ENCODE results near the gene FKBP3.

Gene FKBP3

GRCh38 chr14:45135659-45136395 is 1.5 kb upstream of the FKBP3 start, which contains the start of gene FANCM:
TSS of gene FANCM (plus strand) at chr14:45135930. CDS start at chr14:45136032, 102 bp downstream.
- TF ChIP-seq TAF1 (IDR thresholded peaks at IDR 0.05; ENCODE audit: low read depth) (peak; percentile 87), YY1 (IDR thresholded peaks at IDR 0.05; ENCODE audit: low read depth) (no peak), EP300 (IDR thresholded peaks at IDR 0.05; ENCODE audit: borderline replicate concordance) (no peak), CEBPB (IDR thresholded peaks at IDR 0.05) (no peak), FOXM1 (IDR thresholded peaks at IDR 0.05; ENCODE audit: borderline replicate concordance, low read depth) (peak; percentile 41; the same call in 1 of the 2 replicates), USF1 (IDR thresholded peaks at IDR 0.05) (no peak), NFIC (IDR thresholded peaks at IDR 0.05) (no peak; the same call in 1 of the 2 replicates), CREB1 (IDR thresholded peaks at IDR 0.05; ENCODE audit: low read depth) (no peak), TCF12 (IDR thresholded peaks at IDR 0.05; ENCODE audit: low read depth) (0 out of 2 replicates have a peak, but pooled peaks have one; percentile 35)
- TF ChIP-seq, protein P1, sequence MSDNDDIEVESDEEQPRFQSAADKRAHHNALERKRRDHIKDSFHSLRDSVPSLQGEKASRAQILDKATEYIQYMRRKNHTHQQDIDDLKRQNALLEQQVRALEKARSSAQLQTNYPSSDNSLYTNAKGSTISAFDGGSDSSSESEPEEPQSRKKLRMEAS (IDR thresholded peaks at IDR 0.05) = peak; percentile 49; the same call in 1 of the 2 replicates

- no peak for TF ChIP-seq NFIC (IDR thresholded peaks at IDR 0.05)
- no peak for TF ChIP-seq TEAD4 (IDR thresholded peaks at IDR 0.05)
- TF ChIP-seq TAF1 (IDR thresholded peaks at IDR 0.05; ENCODE audit: low read depth) = no peak
- no peak for TF ChIP-seq TCF12 (IDR thresholded peaks at IDR 0.05; ENCODE audit: low read depth)
- TF ChIP-seq CREB1 (IDR thresholded peaks at IDR 0.05; ENCODE audit: low read depth) = no peak
- TF ChIP-seq ZBTB7A (IDR thresholded peaks at IDR 0.05; ENCODE audit: low read depth) = no peak
- TF ChIP-seq, protein P1 (IDR thresholded peaks at IDR 0.05) = no peak
- TF ChIP-seq EGR1 (IDR thresholded peaks at IDR 0.05) = no peak
- no peak for TF ChIP-seq EP300 (IDR thresholded peaks at IDR 0.05; ENCODE audit: borderline replicate concordance)
These were observed 875 bp upstream of the FKBP3 start for GRCh38 chr14:45135156-45135555.

- no peak for TF ChIP-seq EP300 (IDR thresholded peaks at IDR 0.05; ENCODE audit: borderline replicate concordance)
- no peak for TF ChIP-seq TEAD4 (IDR thresholded peaks at IDR 0.05)
- TF ChIP-seq ZBTB7A (IDR thresholded peaks at IDR 0.05; ENCODE audit: low read depth) = no peak
- no peak for TF ChIP-seq CREB1 (IDR thresholded peaks at IDR 0.05; ENCODE audit: low read depth)
- TF ChIP-seq, protein P2, sequence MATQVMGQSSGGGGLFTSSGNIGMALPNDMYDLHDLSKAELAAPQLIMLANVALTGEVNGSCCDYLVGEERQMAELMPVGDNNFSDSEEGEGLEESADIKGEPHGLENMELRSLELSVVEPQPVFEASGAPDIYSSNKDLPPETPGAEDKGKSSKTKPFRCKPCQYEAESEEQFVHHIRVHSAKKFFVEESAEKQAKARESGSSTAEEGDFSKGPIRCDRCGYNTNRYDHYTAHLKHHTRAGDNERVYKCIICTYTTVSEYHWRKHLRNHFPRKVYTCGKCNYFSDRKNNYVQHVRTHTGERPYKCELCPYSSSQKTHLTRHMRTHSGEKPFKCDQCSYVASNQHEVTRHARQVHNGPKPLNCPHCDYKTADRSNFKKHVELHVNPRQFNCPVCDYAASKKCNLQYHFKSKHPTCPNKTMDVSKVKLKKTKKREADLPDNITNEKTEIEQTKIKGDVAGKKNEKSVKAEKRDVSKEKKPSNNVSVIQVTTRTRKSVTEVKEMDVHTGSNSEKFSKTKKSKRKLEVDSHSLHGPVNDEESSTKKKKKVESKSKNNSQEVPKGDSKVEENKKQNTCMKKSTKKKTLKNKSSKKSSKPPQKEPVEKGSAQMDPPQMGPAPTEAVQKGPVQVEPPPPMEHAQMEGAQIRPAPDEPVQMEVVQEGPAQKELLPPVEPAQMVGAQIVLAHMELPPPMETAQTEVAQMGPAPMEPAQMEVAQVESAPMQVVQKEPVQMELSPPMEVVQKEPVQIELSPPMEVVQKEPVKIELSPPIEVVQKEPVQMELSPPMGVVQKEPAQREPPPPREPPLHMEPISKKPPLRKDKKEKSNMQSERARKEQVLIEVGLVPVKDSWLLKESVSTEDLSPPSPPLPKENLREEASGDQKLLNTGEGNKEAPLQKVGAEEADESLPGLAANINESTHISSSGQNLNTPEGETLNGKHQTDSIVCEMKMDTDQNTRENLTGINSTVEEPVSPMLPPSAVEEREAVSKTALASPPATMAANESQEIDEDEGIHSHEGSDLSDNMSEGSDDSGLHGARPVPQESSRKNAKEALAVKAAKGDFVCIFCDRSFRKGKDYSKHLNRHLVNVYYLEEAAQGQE (IDR thresholded peaks at IDR 0.05; ENCODE audit: low read depth) = no peak
- TF ChIP-seq TCF12 (IDR thresholded peaks at IDR 0.05; ENCODE audit: low read depth) = no peak
- TF ChIP-seq FOXM1 (IDR thresholded peaks at IDR 0.05; ENCODE audit: borderline replicate concordance, low read depth) = no peak
- no peak for TF ChIP-seq NFIC (IDR thresholded peaks at IDR 0.05)
- TF ChIP-seq CEBPB (IDR thresholded peaks at IDR 0.05) = no peak
- TF ChIP-seq USF1 (IDR thresholded peaks at IDR 0.05) = no peak
- TF ChIP-seq TAF1 (IDR thresholded peaks at IDR 0.05; ENCODE audit: low read depth) = no peak
- TF ChIP-seq, protein P1 (IDR thresholded peaks at IDR 0.05) = no peak
- TF ChIP-seq YY1 (IDR thresholded peaks at IDR 0.05; ENCODE audit: low read depth) = no peak
- TF ChIP-seq RAD21 (IDR thresholded peaks at IDR 0.05; ENCODE audit: low read depth) = no peak
- no peak for TF ChIP-seq EGR1 (IDR thresholded peaks at IDR 0.05)
These were observed 614 bp downstream of the FKBP3 start for GRCh38 chr14:45133683-45134050.

GRCh38 chr14:45128963-45129629 is 5.2 kb downstream of the FKBP3 start:
- TF ChIP-seq NFIC (IDR thresholded peaks at IDR 0.05) = no peak
- no peak for TF ChIP-seq ZBTB7A (IDR thresholded peaks at IDR 0.05; ENCODE audit: low read depth)
- TF ChIP-seq USF1 (IDR thresholded peaks at IDR 0.05) = no peak
- no peak for TF ChIP-seq CREB1 (IDR thresholded peaks at IDR 0.05; ENCODE audit: low read depth)
- TF ChIP-seq FOXM1 (IDR thresholded peaks at IDR 0.05; ENCODE audit: borderline replicate concordance, low read depth) = no peak
- TF ChIP-seq TCF12 (IDR thresholded peaks at IDR 0.05; ENCODE audit: low read depth) = no peak
- no peak for TF ChIP-seq EGR1 (IDR thresholded peaks at IDR 0.05)
- TF ChIP-seq, protein P1 (IDR thresholded peaks at IDR 0.05) = no peak
- TF ChIP-seq, protein P2 (IDR thresholded peaks at IDR 0.05; ENCODE audit: low read depth) = no peak
- no peak for TF ChIP-seq RAD21 (IDR thresholded peaks at IDR 0.05; ENCODE audit: low read depth)
- TF ChIP-seq YY1 (IDR thresholded peaks at IDR 0.05; ENCODE audit: low read depth) = no peak
- no peak for TF ChIP-seq TAF1 (IDR thresholded peaks at IDR 0.05; ENCODE audit: low read depth)
- TF ChIP-seq EP300 (IDR thresholded peaks at IDR 0.05; ENCODE audit: borderline replicate concordance) = no peak
- no peak for TF ChIP-seq CEBPB (IDR thresholded peaks at IDR 0.05)
- no peak for TF ChIP-seq TEAD4 (IDR thresholded peaks at IDR 0.05)

Measured in Ishikawa (cell line).